B cell (primary cell): ENCODE data around the gene DYNLT1. TPM values are rescaled to one million over a fixed set of nuclear protein-coding genes. Genes with fewer than 3 reads are reported as not detected.

Source experiments
- ATAC-seq: fragments of 200-7000 bp; cut with Tn5 transposase; one replicate; pipeline ENCODE4 v1.10.0; 2021; ENCODE audit warnings: low read depth, mild to moderate bottlenecking, moderate number of reproducible peaks, moderate library complexity
- CTCF ChIA-PET: fragments of 350-600 bp; sonication (Branson Sonifier 250); formaldehyde crosslinking; loops from one replicate; lab custom pipeline; 2021; ENCODE audit warnings: antibody characterized with exemption, inconsistent platforms; lab: Charles Lee
- POLR2A ChIA-PET: fragments of 350-600 bp; sonication (Branson Sonifier 250); formaldehyde crosslinking; loops from one replicate; lab custom pipeline; 2021; ENCODE audit warnings: antibody characterized with exemption; lab: Charles Lee
- DNase-seq: peaks from one replicate; pipeline ENCODE4 v3.0.0; 2013
- H2AFZ ChIP-seq: 2 replicates; pipeline ENCODE4 v1.6.1; 2012; ENCODE audit warnings: mild to moderate bottlenecking, low read depth, low read length; ENCODE audit not compliant: insufficient read depth, poor library complexity, severe bottlenecking
- H3K27ac ChIP-seq, 2 donors: 1 replicate in 1 of 2; 2 replicates in 1 of 2; pipeline ENCODE4 v1.5.1; 2012 to 2013; ENCODE audit warnings: low read length in 2 of 2, mild to moderate bottlenecking in 2 of 2, moderate library complexity in 1 of 2
- H3K27me3 ChIP-seq, 4 experiments: fragments of 200-600 bp in 1 of 4; sonication (generic) in 1 of 4; replicated peaks in 1 of 4; 1 replicate in 2 of 4; 2 replicates in 2 of 4; pipeline versions ENCODE4 v1.6.1 to v1.7.0; 2013 to 2016; ENCODE audit warnings: low read length in 3 of 4, mild to moderate bottlenecking in 2 of 4, mixed read lengths in 1 of 4, moderate library complexity in 1 of 4; ENCODE audit not compliant: insufficient read depth in 4 of 4, control insufficient read depth in 3 of 4; ENCODE audit errors: control extremely low read depth in 1 of 4
- H3K36me3 ChIP-seq, 2 experiments: replicated peaks in 1 of 2; 1 replicate in 1 of 2; 2 replicates in 1 of 2; pipeline versions ENCODE4 v1.6.1 to v1.7.1; 2013; ENCODE audit warnings: low read length in 1 of 2; ENCODE audit not compliant: insufficient read depth in 2 of 2, control insufficient read depth in 1 of 2; ENCODE audit errors: control extremely low read depth in 1 of 2, extremely low read depth in 1 of 2
- H3K4me1 ChIP-seq, 2 donors: fragments of 200-600 bp in 1 of 2; sonication (generic) in 1 of 2; 1 replicate in 1 of 2; 2 replicates in 1 of 2; pipeline versions ENCODE4 v1.5.1 to v1.6.1; 2013 to 2017; ENCODE audit warnings: low read length in 2 of 2; ENCODE audit not compliant: control insufficient read depth in 2 of 2, insufficient read depth in 2 of 2
- H3K4me2 ChIP-seq: replicated peaks from 2 replicates; pipeline ENCODE3; 2012; ENCODE audit warnings: mild to moderate bottlenecking, low read depth, low read length; ENCODE audit not compliant: poor library complexity, severe bottlenecking
- H3K4me3 ChIP-seq, 5 experiments: fragments of 200-600 bp in 1 of 5; sonication (generic) in 1 of 5; 1 replicate in 3 of 5; 2 replicates in 2 of 5; pipeline versions ENCODE4 v1.5.1 to v1.7.0; 2011 to 2016; ENCODE audit warnings: low read length in 4 of 5, mild to moderate bottlenecking in 4 of 5, low read depth in 2 of 5, control low read depth in 1 of 5, moderate library complexity in 1 of 5; ENCODE audit not compliant: insufficient read depth in 1 of 5; ENCODE audit errors: control extremely low read depth in 1 of 5, extremely low read depth in 1 of 5
- H3K79me2 ChIP-seq: fragments of 200-600 bp; sonication (generic); one replicate; pipeline ENCODE4 v1.6.0; 2016; ENCODE audit warnings: low read length; ENCODE audit not compliant: control insufficient read depth, insufficient read depth
- H3K9ac ChIP-seq: fragments of 200-600 bp; sonication (generic); 2 replicates; pipeline ENCODE4 v1.6.1; 2017; ENCODE audit warnings: mild to moderate bottlenecking, low read length, moderate library complexity
- H3K9me3 ChIP-seq, 3 donors: one replicate each; pipeline versions ENCODE4 v1.6.1 to v1.7.1; 2013; ENCODE audit warnings: low read length in 2 of 3; ENCODE audit not compliant: control insufficient read depth in 2 of 3, insufficient read depth in 1 of 3; ENCODE audit errors: control extremely low read depth in 1 of 3
- H4K20me1 ChIP-seq: 2 replicates; pipeline ENCODE4 v1.6.0; 2012; ENCODE audit warnings: mild to moderate bottlenecking, low read length; ENCODE audit not compliant: insufficient read depth, control insufficient read depth, poor library complexity, severe bottlenecking
- H3K27ac Mint-ChIP-seq: one replicate; pipeline ENCODE4 v1.8.0; 2021; ENCODE audit warnings: mixed read lengths
- H3K27me3 Mint-ChIP-seq: one replicate; pipeline ENCODE4 v1.8.0; 2021; ENCODE audit warnings: mixed read lengths
- H3K4me1 Mint-ChIP-seq: one replicate; pipeline ENCODE4 v1.8.0; 2021; ENCODE audit warnings: mixed read lengths
- H3K4me3 Mint-ChIP-seq: one replicate; pipeline ENCODE4 v1.8.0; 2021; ENCODE audit warnings: mixed read lengths
- H3K9me3 Mint-ChIP-seq: one replicate; pipeline ENCODE4 v1.8.0; 2022; ENCODE audit warnings: mixed read lengths; ENCODE audit not compliant: insufficient read depth
- CTCF ChIP-seq: fragments of 200-600 bp; IDR thresholded peaks from one replicate; pipeline ENCODE4 v1.8.0; 2022; ENCODE audit warnings: antibody characterized with exemption, mild to moderate bottlenecking
- EZH2 ChIP-seq: IDR thresholded peaks from 2 replicates; pipeline ENCODE4 v1.6.1; 2012; ENCODE audit warnings: borderline replicate concordance, low read depth, mild to moderate bottlenecking, moderate library complexity, low read length; ENCODE audit not compliant: insufficient read depth, poor library complexity, severe bottlenecking
- WGBS: methylation state at CpG from one replicate; pipeline ENCODE4 v1.1.5; 2013; ENCODE audit warnings: missing lambda C conversion rate; ENCODE audit not compliant: insufficient coverage; 5-methylcytosine and 5-hydroxymethylcytosine counted together
- intact Hi-C: fragments of 100-400 bp; cut with micrococcal nuclease; formaldehyde crosslinking; loops from one replicate; pipeline ENCODE4 v1.10.0; 2022
- polyA plus RNA-seq: library from polyadenylated mRNA; depleted of rRNA; stranded (reverse); fragments of >200 nt; gene quantifications from 2 replicates; pipeline ENCODE4 v1.2.3, GENCODE V29; 2012
- total RNA-seq, 2 donors: library from RNA; stranded (reverse); fragments of 120-200 nt in 1 of 2; gene quantifications; 1 replicate in 1 of 2; 2 replicates in 1 of 2; pipeline versions ENCODE4 v1.2.3 to v1.2.4, GENCODE V29; 2013 to 2022

The DYNLT1 gene
- total and polyA plus RNA-seq, 2 donors (not counting 1 experiment from before 2014, with no cell fraction given) = 34.8 to 62.6 TPM

- ChIA-PET POLR2A (no interaction called here), CTCF (interaction anchor here (0.8 to 6.7 kb wide), 5 partner anchors 8 to 396 kb away, joined by 3 to 86 read pairs (median 5); no protein-coding TSS in a partner anchor)
- no peak overlapping the region for H2AFZ ChIP-seq
- peaks cover 0 to 26% of the 10 kb centered on the region in 2 experiments for H3K36me3 ChIP-seq
- 98% methylated on average over 11 of the region's 15 CpGs for WGBS
- H3K27me3 ChIP-seq = no peaks in the 10 kb centered on the region
- no peak overlapping the region for H3K9ac ChIP-seq
- no peak overlapping the region for H3K27ac ChIP-seq
- ATAC-seq (no peak), DNase-seq (no peak)
- no peaks in the 10 kb centered on the region for H3K4me1 ChIP-seq
- Mint-ChIP-seq H3K27ac (no peak overlapping the region), H3K4me3 (no peak overlapping the region), H3K4me1 (no peaks in the 10 kb centered on the region), H3K9me3 (no peaks in the 10 kb centered on the region), H3K27me3 (no peaks in the 10 kb centered on the region)
- H3K9me3 ChIP-seq = peaks cover 0 to 5% (median 0%) of the 10 kb centered on the region in 3 donors
- no peak overlapping the region for H3K4me2 ChIP-seq
- H3K4me3 ChIP-seq = no peak overlapping the region
- TF ChIP-seq EZH2 = no peak
- TF ChIP-seq CTCF = no peak
- no peaks in the 10 kb centered on the region for H3K79me2 ChIP-seq
- H4K20me1 ChIP-seq = peaks cover 5% of the 10 kb centered on the region
- intact Hi-C loops = no loop called here
These were observed 41.1 kb downstream of the DYNLT1 start for GRCh38 chr6:158603261-158604047.

GRCh38 chr6:158599635-158600034 lies 44.9 kb downstream of the DYNLT1 start:
- no peak for TF ChIP-seq CTCF
- no peak for TF ChIP-seq EZH2
- Histone ChIP-seq H3K27me3 (no peaks in the 10 kb centered on the region), H3K4me3 (no peak overlapping the region), H3K79me2 (no peaks in the 10 kb centered on the region), H3K9me3 (no peaks in the 10 kb centered on the region), H3K4me1 (peaks cover 0 to 14% of the 10 kb centered on the region in 2 donors), H3K9ac (no peak overlapping the region), H3K27ac (no peak overlapping the region), H3K4me2 (no peak overlapping the region), H4K20me1 (no peaks in the 10 kb centered on the region), H2AFZ (no peak overlapping the region), H3K36me3 (peaks cover 0 to 16% of the 10 kb centered on the region in 2 experiments)
- ChIA-PET CTCF (interaction anchor here (0.6 to 3.1 kb wide), 2 partner anchors 379 to 1121 kb away, joined by 3 to 11 read pairs; no protein-coding TSS in a partner anchor), POLR2A (no interaction called here)
- no peaks in the 10 kb centered on the region for H3K9me3 Mint-ChIP-seq
- no peak for ATAC-seq
- H3K4me1 Mint-ChIP-seq = peaks cover 14% of the 10 kb centered on the region
- no peak overlapping the region for H3K4me3 Mint-ChIP-seq
- intact Hi-C loops = no loop called here
- WGBS = 98% methylated on average over 15 of the region's 18 CpGs
- no peaks in the 10 kb centered on the region for H3K27me3 Mint-ChIP-seq
- DNase-seq = no peak
- H3K27ac Mint-ChIP-seq = no peak overlapping the region
